CD4-positive, alpha-beta T cell treated with Interleukin-6 for 4 hours (primary cell): Measurements from ENCODE around the gene PILRB.
"Not testable (repeated sequence)": the region's sequence is repeated elsewhere in the genome, so short reads cannot be mapped to it uniquely, and the experiment has no call there.

Experiments
- DNase-seq: peaks from one replicate; pipeline ENCODE4 v3.0.0-alpha.2; 2020; ENCODE audit warnings: mixed read lengths

Gene PILRB

GRCh38 chr7:100380196-100380595 is 22.3 kb downstream of the PILRB start:
- DNase-seq = no peak

GRCh38 chr7:100381531-100382233 is 23.8 kb downstream of the PILRB start:
- DNase-seq = not testable (repeated sequence)

DNA sequence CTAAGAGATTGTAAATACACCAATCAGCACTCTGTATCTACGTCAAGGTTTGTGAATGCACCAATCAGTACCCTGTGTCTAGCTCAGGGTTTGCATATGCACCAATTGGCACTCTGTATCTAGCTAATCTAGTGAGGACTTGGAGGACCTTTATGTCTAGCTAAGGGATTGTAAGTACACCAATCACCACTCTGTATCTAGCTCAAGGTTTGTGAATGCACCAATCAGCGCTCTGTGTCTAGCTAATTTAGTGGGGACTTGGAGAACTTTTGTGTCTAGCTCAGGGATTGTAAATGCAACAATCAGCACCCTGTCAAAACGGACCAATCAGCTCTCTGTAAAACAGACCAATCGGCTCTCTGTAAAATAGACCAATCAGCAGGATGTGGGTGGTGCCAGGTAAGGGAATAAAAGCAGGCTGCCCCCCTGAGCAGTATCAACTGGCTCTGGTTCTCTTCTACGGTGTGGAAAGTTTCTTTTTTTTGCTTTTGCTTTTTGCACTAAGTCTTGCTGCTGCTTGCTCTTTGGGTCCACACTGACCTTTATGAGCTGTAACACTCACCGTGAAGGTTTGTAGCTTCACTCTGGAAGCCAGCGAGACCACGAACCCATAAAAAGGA is 24.4 kb downstream of the PILRB start:
- DNase-seq = not testable (repeated sequence)

DNA sequence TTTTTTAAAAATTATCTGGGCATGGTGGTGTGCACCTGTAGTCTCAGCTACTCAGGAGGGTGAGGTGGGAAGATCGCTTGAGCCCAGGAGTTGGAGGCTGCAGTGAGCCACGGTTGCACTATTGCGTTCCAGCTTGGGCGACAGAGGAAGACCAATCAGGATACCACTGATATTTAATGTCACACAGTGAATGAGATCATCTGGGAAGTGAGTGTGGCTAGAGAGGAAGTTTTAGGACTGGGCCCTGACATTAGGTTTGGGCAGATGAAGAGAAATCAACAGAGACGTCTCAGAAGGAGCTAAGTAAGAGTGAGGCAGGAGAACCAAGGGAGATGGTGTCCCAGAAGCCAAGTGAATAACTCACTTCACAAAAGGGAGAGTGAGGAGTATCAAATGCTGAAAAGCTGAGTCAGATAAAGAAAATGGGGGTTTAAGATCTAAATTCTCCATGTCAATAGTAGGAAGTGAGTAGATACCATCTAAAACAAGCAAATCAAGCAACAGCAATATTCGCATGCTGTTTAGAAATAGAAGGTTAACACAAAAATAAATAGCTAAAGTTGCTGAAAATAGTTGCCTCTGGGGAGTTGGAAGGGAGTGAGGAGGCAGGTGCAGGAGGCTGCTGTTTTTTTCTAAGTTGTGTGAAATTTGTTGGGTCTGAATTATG is 26.8 kb downstream of the PILRB start:
- DNase-seq = no peak

- no peak for DNase-seq
Observed at GRCh38 chr7:100386940-100387339, 29.0 kb downstream of the PILRB start.

DNA sequence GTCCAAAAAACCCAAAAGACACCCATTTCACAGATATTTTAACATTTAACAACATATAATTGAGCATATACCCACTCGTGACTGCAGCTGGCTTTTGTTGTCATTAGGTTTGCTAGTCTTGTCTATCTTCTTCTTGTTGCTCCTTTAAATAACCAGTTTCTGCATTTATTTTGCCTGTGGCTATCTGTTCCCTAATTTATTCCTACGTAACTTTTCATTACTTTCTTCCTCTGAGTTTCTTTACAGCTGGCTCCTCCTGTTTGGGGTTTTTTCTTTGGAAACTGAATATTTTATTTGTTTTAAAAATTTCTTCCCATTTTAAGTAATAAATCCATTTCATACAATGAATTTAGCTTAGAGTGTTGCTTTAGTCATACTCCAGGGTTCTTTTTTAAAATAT is 29.8 kb downstream of the PILRB start:
- DNase-seq = no peak

GRCh38 chr7:100389437-100390088 is 31.6 kb downstream of the PILRB start:
- no peak for DNase-seq

DNA sequence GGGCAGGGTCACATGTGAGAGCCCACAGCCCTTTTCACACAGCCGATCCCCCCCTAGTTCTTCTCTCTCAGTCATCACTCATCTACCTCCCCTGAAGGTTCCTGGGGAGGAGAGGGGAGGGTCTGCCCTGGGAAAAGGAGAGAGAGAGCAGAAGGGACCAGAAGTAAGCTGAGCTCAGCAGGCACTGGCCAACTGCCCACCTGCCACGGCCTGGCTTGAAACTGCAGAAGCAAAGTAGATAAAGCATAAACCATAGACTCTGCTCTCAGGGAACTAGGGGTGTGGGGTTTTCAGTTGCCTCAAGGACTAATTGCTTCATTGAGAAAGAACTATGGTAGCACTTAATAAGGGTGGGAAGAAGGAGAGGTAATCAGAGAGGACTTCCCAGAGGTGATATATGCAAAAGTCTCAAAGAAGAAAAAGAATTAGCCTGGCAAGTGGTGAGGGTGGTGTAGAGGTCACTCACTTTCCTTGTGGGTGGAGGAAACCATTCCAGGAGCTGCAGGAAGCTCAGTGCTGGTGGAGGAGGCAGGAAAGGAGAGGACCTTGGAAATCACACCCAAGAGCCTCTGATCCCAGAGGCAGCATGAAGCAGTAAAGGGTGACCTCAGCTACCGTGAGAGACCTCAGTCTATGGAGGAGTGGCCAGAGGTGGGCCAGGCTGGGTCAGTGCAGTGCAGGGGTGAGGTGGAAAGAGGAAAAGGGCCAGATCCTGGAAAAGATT is 32.5 kb downstream of the PILRB start:
- no peak for DNase-seq

- no peak for DNase-seq
Observed at GRCh38 chr7:100393233-100393905, 35.5 kb downstream of the PILRB start.

GRCh38 chr7:100394077-100394476 is 36.2 kb downstream of the PILRB start:
- no peak for DNase-seq

GRCh38 chr7:100396421-100396982 is 38.6 kb downstream of the PILRB start:
- DNase-seq = peak; percentile 37

GRCh38 chr7:100397315-100398081 is 39.6 kb downstream of the PILRB start:
- DNase-seq = no peak

- DNase-seq = no peak
Observed at GRCh38 chr7:100398239-100398638, 40.3 kb downstream of the PILRB start.

- DNase-seq = no peak
Observed at GRCh38 chr7:100400041-100400440, 42.1 kb downstream of the PILRB start.

GRCh38 chr7:100400656-100401055 is 42.7 kb downstream of the PILRB start:
- DNase-seq = peak; percentile 6

DNA sequence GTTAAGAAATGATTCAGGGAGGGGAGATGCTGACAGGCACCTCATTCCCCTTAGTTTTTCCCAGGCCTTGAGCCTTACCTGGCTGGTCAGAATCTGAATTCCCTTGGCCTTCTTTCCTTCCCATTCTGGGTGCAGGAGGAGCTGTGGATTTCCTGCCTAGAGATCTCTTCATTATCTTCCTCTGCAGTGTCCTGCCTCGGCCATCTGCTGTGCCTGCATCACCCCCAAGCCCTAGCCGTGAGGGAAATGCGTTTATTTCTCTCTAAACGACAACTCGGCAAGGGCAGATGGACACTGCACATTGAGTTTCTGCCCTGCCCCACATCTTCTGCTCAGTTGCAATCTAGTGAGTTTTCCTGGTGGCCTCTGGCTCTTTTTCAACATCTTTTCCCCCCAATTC is 43.9 kb downstream of the PILRB start:
- no peak for DNase-seq

DNA sequence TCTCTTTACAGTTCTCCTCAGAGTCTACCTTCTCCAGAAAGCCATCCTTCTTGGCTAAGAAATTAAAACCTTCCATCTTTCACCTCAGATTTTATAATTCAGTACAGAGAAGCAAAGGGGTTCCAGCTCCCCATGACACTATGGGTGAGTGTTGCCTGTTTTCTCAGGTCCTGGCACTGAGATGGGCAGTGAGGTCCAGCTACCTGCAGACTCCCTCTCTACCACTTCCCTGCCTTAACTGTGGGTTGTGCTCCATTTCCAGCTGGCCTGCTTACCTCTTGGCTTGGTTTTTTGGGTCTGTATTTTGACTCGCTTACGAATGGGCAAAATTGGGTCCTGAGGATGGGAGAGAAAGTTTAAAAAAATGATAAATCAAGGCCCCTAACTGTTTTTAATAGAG is 44.3 kb downstream of the PILRB start:
- no peak for DNase-seq

DNA sequence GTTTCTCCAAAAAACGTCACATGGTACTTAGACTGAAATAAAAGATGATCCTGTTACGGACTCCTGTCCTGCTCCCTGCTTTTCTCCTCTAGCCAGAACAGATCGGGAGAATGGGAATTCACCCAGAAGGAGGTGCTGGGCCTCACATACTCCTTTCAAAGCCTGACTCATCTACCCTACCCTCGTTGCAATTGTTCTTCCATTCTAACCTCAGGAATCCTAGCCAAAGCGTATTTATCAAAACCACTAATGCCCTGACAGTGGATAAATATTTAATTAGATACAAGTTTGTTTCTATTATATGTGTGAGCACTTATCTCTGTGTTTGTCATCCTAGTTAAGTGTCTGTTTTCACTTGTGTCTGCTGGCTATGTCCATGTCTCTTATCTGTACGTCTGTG is 48.9 kb downstream of the PILRB start:
- no peak for DNase-seq

DNA sequence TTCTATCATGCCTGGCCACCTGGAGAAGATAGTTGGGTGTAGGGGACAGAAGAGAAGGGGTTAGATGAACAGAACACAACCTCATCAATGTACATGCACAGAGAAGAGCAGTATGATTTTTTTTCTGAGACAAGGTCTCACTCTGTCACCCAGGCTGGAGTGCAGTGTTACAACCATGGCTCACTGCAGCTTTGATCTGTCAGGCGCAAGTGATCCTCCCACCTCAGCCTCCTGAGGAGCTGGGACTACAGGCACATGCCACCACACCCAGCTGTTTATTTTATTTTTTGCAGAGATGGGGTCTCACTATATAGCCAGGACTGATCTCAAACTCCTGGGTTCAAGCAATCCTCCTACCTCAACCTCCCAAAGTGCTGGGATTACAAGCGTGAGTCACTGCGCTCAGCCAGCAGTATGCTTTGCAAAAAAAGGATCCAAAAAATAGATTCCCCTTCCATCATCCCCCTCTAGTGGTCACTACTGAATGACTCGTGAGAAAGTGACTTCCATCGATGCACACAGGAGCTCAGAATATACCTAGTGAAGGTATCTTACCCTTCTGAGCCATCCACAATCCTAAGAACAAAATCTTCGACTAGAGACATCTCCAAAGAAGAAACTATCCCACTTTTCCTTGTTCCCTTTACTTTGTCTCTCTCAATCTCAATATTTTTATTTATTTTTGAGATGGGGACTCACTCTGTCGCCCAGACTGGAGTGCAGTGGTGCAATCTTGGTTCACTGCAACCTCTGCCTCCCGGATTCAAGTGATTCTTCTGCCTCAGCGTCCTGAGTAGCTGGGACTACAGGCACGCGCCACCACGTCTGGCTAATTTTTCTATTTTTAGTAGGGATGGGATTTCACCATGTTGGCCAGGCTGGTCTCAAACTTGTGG is 49.6 kb downstream of the PILRB start:
- peak; percentile 52 for DNase-seq

- DNase-seq = no peak
Observed at GRCh38 chr7:100411101-100411500, 53.2 kb downstream of the PILRB start.
